Bone marrow (tissue), 2 donors: ENCODE measurements around the gene DTX2.
"Not testable (repeated sequence)": the region's sequence is repeated elsewhere in the genome, so short reads cannot be mapped to it uniquely, and the experiment has no call there.

Experiments used
- DNase-seq, 2 donors: peaks; one replicate each; lab custom pipeline; 2025; lab: John Stamatoyannopoulos, UW

The DTX2 gene

GRCh38 chr7:76443846-76444245 is 17.7 kb upstream of the DTX2 start:
- DNase-seq = not testable (repeated sequence)

GRCh38 chr7:76445577-76446008 is 15.9 kb upstream of the DTX2 start:
- peak; percentile 26 to 66 for DNase-seq

- DNase-seq = not testable (repeated sequence)
Measured at GRCh38 chr7:76457017-76457416, 4.5 kb upstream of the DTX2 start.

GRCh38 chr7:76458504-76458903 is 3.0 kb upstream of the DTX2 start:
- DNase-seq = not testable (repeated sequence)

- not testable (repeated sequence) for DNase-seq
Measured at GRCh38 chr7:76460767-76461166, 742 bp upstream of the DTX2 start.

GRCh38 chr7:76462271-76462882 is 868 bp downstream of the DTX2 start:
- DNase-seq = not testable (repeated sequence)

- not testable (repeated sequence) for DNase-seq
Measured at GRCh38 chr7:76464959-76465358, 3.5 kb downstream of the DTX2 start.

- not testable (repeated sequence) for DNase-seq
Measured at GRCh38 chr7:76465950-76466349, 4.4 kb downstream of the DTX2 start.

GRCh38 chr7:76467743-76468404 is 6.4 kb downstream of the DTX2 start:
- not testable (repeated sequence) for DNase-seq

GRCh38 chr7:76471556-76472221 is 10.2 kb downstream of the DTX2 start:
- not testable (repeated sequence) for DNase-seq

GRCh38 chr7:76473097-76473496 is 11.6 kb downstream of the DTX2 start:
- not testable (repeated sequence) for DNase-seq

- DNase-seq = not testable (repeated sequence)
Measured at GRCh38 chr7:76476280-76476679, 14.8 kb downstream of the DTX2 start.

GRCh38 chr7:76476742-76477474 is 15.4 kb downstream of the DTX2 start:
- not testable (repeated sequence) for DNase-seq

GRCh38 chr7:76479628-76480027 is 18.1 kb downstream of the DTX2 start:
- DNase-seq = not testable (repeated sequence)

- DNase-seq = not testable (repeated sequence)
Measured at GRCh38 chr7:76480403-76481253, 19.1 kb downstream of the DTX2 start.

- not testable (repeated sequence) for DNase-seq
Measured at GRCh38 chr7:76482660-76483059, 21.2 kb downstream of the DTX2 start.

- not testable (repeated sequence) for DNase-seq
Measured at GRCh38 chr7:76483081-76483480, 21.6 kb downstream of the DTX2 start.

GRCh38 chr7:76484456-76484855 is 22.9 kb downstream of the DTX2 start:
- not testable (repeated sequence) for DNase-seq

GRCh38 chr7:76485822-76486610 is 24.5 kb downstream of the DTX2 start:
- DNase-seq = not testable (repeated sequence)

- DNase-seq = not testable (repeated sequence)
Measured at GRCh38 chr7:76486618-76487017, 25.1 kb downstream of the DTX2 start.
